HG03103 (cell line): ENCODE results near the gene NEMP1.
A peak's percentile ranks its signal among the peaks of the same experiment; 100 is the strongest.
"Not testable (repeated sequence)": the region's sequence is repeated elsewhere in the genome, so short reads cannot be mapped to it uniquely, and the experiment has no call there.

ENCODE experiments used
- ATAC-seq: cut with Tn5 transposase; IDR thresholded peaks from one replicate; pipeline ENCODE4 v1.9.1; 2021; ENCODE audit warnings: low read depth; ENCODE audit not compliant: unreplicated experiment

Gene NEMP1

GRCh38 chr12:57031138-57031725 is 47.4 kb downstream of the NEMP1 start:
- no peak for ATAC-seq

GRCh38 chr12:57029457-57029856 is 49.1 kb downstream of the NEMP1 start:
- no peak for ATAC-seq

- ATAC-seq: no peak
Observed at GRCh38 chr12:57027805-57028153, 50.8 kb downstream of the NEMP1 start.

- no peak for ATAC-seq
Observed at GRCh38 chr12:57027011-57027804, 51.4 kb downstream of the NEMP1 start.

GRCh38 chr12:57025196-57025595 is 53.4 kb downstream of the NEMP1 start:
- no peak for ATAC-seq

GRCh38 chr12:57022324-57022723 is 56.3 kb downstream of the NEMP1 start:
- not testable (repeated sequence) for ATAC-seq

- no peak for ATAC-seq
Observed at GRCh38 chr12:57019983-57020719, 58.4 kb downstream of the NEMP1 start.

- no peak for ATAC-seq
Observed at GRCh38 chr12:57018906-57019305, 59.7 kb downstream of the NEMP1 start.

GRCh38 chr12:57018353-57018752 is 60.2 kb downstream of the NEMP1 start:
- ATAC-seq: not testable (repeated sequence)

GRCh38 chr12:57016348-57016747 is 62.2 kb downstream of the NEMP1 start, which contains the start of gene TAC3:
Gene TAC3, minus strand, starts transcription at chr12:57016529. Its CDS starts 732 bp downstream, at chr12:57015797.
- no peak for ATAC-seq

- ATAC-seq: peak; percentile 67
Observed at GRCh38 chr12:57012600-57013465, 65.8 kb downstream of the NEMP1 start.

- ATAC-seq: peak; percentile 40
Observed at GRCh38 chr12:57011438-57012424, 66.9 kb downstream of the NEMP1 start.

- ATAC-seq: no peak
Observed at GRCh38 chr12:57010627-57011247, 67.9 kb downstream of the NEMP1 start.

- no peak for ATAC-seq
Observed at GRCh38 chr12:57009949-57010626, 68.5 kb downstream of the NEMP1 start.

- ATAC-seq: no peak
Observed at GRCh38 chr12:57008178-57008577, 70.4 kb downstream of the NEMP1 start.

- no peak for ATAC-seq
Observed at GRCh38 chr12:57006809-57007475, 71.6 kb downstream of the NEMP1 start.

- peak; percentile 46 for ATAC-seq
Observed at GRCh38 chr12:57005980-57006808, 72.4 kb downstream of the NEMP1 start, which contains the start of gene ZBTB39. Gene ZBTB39, minus strand, starts transcription at chr12:57006546. Its CDS starts 1,629 bp downstream, at chr12:57004917.
